SH-SY5Y (cell line): ENCODE measurements around the gene CD244.

Experiments used
- GATA2 ChIP-seq: IDR thresholded peaks from 2 replicates; pipeline ENCODE4 v1.6.1; 2011; ENCODE audit warnings: mild to moderate bottlenecking, low read depth, low read length
- GATA3 ChIP-seq: IDR thresholded peaks from 2 replicates; pipeline ENCODE4 v1.6.1; 2011; ENCODE audit warnings: low read depth, mild to moderate bottlenecking, low read length, moderate library complexity

DNA sequence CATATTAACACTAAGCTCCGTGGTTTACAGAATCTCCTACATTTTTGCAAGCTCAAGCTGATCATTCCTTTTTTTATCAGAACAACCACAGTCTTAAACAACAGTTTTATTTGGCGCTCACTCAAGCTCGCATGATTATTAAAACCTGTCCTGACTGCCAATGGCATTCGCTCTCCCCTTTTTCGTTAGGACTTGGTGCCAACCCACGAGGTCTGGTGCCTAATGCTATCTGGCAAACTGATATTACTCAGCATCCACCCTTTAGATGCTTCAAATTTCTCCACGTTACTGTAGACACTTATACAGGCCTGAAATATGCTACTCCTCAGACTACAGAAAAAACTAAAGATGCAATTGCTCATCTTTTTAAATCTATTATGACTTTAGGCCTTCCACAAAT lies 45.3 kb upstream of the CD244 start:
- TF ChIP-seq GATA2 (no peak), GATA3 (no peak)
